ENCODE results near the gene APIP.

Gene APIP

DNA sequence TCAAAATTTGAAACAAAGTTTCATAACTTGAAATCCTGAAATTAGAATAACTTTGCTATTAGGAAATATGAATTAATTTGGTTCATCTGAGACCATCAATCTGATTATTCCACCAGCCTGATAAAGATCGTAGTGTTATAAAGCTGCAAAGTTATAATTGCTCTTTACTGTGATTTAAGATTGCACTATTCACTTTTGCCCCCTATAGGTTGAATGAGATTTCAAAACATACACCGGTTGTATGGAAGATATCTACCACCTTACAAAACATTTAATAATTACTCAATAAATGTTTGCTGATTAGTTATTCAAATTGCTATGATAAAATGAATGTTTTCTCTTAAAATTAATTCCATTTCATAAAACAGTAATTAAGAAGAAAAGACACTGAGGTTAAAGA is 26.1 kb downstream of the APIP start:
- no peak for DNase-seq (ENCODE audit: low read depth in 2 of 3, low spot score in 2 of 3)

DNA sequence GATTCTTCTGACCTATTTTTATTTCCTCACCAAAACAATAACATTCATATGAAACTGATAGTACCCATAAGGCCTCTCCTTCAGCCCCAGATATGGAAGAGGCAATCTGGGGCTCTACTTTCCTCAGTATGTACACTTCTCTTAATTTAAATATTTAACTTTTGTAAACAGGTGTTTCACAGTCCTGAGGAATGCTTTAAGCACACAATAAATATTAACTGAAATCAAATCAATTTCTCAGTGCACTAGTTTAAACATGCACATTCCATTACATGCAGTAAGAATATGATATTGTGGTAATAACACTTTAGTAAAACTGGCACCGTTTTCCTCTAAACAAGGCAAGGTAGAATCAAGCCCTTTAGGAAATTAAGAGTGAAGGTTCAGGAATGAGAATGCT is 28.9 kb downstream of the APIP start:
- DNase-seq (ENCODE audit: low read depth in 2 of 3, low spot score in 2 of 3): no peak

DNA sequence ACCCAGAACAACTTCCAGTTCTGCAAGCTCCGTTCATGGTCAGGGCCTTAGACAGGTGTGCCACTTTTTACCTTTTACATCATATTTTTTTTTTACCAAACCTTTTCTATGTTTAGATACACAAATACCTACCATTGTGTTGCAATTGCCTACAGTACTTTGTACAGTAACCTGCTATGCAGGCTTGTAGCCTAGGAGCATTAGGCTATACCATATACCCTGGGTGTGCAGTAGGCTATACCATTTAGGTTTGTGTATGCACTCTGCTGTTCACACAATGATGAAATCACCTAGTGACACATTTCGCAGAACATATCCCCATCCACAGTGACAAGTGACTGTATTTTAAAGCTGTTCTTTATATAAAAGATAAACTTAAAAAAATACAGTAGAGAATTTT is 29.6 kb downstream of the APIP start:
- DNase-seq (ENCODE audit: low read depth in 2 of 3, low spot score in 2 of 3): no peak

DNA sequence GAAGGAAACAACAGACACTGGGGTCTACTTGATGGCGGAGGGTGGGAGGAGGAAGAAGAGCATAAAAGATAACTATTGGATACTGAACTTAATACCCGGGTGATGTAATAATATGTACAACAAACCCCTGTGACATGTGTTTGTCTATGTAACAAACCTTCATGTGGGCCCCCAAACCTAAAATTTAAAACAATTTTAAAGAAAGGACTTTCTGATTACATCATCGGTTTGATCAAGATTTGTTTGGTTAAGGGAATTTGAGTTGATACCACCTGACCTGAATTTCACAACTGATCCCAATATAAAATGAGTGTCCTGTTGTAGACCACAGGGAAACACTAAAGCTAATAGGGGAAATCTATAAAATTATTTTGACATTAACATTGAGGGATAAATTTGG is 34.3 kb downstream of the APIP start:
- no peak for DNase-seq (ENCODE audit: low read depth in 2 of 3, low spot score in 2 of 3)

DNA sequence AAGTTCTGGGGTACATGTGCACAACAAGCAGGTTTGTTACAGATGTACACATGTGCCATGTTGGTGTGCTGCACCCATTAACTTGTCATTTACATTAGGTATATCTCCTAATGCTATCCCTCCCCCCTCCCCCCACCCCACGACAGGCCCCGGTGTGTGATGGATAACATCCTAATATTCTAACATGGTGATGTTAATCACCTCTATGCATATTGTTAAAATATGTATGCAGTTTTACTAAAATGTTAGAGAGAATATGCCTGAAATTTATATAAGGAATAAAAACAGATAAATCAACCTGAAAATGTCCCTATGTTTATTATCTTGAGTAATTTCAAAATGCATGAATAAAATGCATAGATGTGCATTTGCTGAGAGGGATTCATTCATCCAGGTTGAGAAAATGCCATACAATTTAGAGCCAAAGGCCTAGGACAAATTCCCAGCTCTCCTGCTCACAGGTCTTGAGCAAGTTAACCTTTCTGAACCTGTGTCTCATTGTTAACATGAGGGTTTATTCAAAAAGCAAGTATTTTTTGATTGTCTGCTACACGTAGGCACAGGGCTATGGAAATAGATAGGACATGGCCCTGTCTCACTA is 38.7 kb downstream of the APIP start:
- DNase-seq (ENCODE audit: low read depth in 2 of 3, low spot score in 2 of 3): no peak

DNA sequence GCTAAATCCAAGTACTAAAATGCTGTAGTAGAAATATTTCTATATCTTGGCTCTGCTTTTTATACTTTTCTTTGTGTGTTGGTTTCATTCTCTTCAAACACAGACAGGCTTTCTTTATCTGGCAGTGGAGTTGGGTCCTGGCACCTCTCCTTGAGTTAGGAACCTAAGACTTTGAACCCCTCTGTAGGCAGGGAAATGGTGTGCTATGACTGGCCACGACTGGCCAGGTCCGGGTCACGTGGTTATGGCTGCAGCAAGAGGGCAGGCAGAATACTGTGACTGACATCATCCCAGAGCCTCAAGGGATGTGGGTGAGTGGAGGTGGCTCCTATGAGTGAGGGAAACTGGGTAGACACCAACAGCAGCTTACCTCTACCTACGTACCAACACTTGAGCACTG is 42.0 kb downstream of the APIP start:
- no peak for DNase-seq (ENCODE audit: low read depth in 2 of 3, low spot score in 2 of 3)

DNA sequence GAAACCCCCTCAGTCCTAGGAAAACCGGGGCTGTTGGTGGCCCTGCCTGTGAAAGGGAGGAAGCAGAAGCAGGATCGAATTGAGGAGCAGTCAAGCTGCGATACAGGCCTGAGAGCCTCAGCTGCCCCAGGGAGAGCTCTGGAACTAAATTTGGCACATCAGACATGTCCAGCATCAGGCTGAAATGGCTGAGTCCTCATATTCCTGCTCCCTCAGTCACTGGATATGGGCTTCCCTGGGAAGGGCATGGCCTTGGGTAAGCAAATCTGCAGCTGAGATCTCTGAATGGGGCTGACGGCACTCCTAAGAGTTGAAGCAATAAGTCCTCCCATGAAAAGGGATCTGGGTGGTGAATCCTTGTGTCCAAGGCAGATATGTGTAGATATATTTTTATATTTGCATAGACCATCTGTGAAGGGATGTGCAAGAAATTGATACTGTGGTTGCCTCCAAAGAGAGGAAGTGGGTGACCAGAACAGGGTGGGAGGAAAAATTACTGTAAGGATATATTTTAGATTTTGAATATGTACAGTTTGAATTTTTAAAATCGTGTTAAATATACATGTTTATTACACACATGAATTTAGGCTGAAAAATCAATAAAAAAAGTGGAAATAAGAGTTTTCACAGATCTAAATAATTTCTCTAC is 45.5 kb downstream of the APIP start:
- DNase-seq (ENCODE audit: low read depth in 2 of 3, low spot score in 2 of 3): no peak

DNA sequence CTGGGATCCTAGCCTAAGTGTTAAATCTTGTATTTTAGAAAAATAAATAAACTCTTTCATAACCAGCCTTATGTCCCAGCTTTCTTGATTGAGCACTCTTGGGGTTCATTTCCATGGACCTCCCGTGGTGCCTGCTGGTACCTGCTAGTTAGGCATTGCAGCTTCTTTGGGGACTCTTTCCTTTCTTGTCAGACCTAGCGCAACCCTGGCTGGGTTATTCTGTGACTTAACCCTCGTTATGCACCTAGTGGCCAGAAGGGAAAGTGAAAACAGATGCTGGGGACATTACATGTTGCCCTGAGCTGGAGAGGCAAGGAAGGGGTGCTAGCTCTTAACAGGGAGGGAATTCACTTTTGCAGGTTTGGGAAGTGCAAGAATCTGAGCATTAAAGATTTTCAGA is 46.8 kb downstream of the APIP start:
- no peak for DNase-seq (ENCODE audit: low read depth in 2 of 3, low spot score in 2 of 3)

DNA sequence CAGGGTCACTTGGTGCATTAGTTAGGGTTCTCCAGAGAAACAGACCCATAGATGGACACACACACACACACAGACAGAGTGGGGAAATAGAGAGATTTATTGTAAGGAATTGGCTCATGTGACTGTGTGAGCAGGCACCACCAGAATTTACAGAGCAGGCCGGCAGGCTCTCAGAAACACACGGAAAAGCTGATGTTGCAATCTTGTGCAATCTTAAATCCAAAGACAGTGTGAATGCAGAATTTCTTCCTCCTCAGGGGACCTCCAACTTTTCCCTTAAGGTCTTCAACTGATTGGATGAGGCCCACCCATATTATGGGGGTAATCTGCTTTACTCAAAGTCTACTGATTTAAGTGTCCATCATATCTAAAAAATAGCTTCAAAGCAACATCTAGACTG is 49.8 kb downstream of the APIP start:
- no peak for DNase-seq (ENCODE audit: low read depth in 2 of 3, low spot score in 2 of 3)

DNA sequence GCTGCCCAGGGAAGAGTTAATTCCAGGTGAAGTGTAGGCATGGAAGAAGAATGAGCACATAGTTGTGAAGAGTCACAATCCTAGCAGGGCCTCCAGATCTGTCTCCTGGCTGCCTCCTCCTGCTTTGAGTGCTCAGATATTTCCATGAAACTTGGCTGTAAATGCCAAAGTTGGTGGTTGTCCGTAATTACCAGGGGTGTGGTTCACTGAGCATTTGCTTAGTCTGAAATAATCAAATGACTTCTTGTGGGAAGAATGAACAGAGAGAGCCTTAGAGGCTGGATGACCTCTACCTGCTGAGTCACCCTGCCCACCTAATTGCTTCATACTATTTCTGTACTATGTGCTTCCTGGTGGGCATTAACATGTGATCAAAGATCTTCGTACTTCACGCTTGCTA is 50.9 kb downstream of the APIP start:
- DNase-seq (ENCODE audit: low read depth in 2 of 3, low spot score in 2 of 3): no peak

DNA sequence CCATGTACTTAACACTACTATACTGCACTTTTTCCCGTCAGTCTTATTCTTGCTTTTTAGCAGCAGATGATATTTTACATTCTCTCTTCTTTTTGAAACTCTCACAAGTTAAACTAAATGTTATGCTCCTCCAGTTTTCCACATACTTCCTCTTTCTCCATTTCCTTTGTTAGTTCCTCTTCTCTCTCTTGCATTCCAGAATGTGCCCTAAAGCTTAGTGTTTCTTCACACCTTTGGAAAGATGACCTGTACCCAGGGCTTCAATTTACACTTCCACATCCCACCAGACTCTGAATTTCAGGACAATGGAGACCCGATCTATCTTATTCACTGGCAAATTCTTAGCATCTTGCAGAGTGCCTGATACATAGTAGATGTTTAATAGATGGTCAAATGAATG is 51.8 kb downstream of the APIP start:
- DNase-seq (ENCODE audit: low read depth in 2 of 3, low spot score in 2 of 3): no peak

DNA sequence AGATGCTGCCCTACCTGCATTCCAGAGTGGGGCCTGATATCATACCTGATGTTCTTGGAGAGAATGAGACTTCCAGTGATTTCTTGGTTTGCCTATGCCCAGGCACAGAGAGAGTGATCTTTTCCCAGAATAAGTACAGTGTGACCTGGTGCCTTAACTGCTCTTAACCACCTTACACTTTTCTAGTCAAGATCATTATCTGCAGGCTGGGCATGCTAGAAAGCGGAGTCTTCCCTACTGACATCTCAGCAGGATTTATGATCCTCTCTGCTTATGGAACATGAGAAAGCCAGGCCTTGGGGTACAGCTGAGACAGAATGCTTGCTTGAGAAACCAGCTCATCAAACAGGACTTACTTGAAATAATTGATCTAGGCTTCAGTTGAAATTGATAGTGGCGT is 53.1 kb downstream of the APIP start:
- no peak for DNase-seq (ENCODE audit: low read depth in 2 of 3, low spot score in 2 of 3)

DNA sequence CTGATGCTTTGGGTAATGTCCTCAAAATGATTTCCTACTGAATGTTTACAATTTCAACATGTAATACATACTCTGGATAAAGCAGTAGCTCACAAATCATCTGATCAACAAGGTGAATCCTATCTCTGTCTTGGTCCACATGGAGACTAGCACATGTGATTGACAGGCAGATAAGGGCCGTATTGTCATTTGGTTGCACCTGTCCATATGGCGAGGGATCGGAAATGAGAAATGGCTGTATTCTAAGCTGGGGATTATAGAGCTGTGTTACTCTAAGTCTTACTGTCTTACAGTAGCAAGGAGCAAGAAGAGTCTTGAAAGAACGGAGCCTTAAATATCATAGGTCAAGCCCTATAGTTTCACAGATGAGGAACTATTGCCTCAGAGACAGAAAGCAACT is 55.7 kb downstream of the APIP start:
- no peak for DNase-seq (ENCODE audit: low read depth in 2 of 3, low spot score in 2 of 3)

DNA sequence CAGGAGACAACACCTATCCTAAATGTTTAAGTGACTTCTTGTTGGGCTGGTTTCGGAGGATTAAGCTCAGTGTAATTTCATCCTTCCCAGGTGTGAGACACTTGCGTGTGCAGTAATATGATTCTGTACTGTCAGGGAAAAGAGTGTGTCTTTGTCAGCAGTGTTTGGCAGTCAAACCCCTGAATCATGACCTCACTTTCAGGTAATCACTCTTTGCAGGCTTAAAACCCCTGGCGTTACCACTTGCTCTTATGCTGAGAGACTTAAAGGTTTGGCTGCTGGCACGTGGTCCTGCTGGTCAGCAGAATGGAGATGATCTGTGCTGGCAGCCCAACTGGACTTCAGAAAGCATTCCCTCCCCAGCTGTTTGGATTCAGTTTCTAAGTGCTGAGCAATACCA is 56.1 kb downstream of the APIP start:
- DNase-seq (ENCODE audit: low read depth in 2 of 3, low spot score in 2 of 3): no peak

DNA sequence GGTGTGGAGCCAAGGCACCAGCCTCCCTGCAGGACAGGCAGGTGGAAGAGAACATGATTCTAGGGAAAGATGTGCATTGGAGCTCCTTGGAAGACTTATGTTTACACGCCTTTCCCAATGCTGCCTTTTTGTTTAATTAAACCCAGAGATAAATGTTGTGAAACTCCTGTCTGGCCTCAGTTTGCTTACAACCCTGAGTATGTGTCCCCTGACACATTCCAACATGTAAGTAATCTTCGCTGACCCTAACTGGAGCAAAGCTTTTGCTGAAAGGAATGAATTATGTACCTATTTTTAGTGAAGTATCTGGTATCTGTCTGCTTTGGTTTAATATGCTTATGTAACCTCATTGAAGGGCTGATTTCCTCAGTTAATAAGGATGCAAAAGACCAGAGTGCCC is 56.7 kb downstream of the APIP start:
- no peak for DNase-seq (ENCODE audit: low read depth in 2 of 3, low spot score in 2 of 3)

DNA sequence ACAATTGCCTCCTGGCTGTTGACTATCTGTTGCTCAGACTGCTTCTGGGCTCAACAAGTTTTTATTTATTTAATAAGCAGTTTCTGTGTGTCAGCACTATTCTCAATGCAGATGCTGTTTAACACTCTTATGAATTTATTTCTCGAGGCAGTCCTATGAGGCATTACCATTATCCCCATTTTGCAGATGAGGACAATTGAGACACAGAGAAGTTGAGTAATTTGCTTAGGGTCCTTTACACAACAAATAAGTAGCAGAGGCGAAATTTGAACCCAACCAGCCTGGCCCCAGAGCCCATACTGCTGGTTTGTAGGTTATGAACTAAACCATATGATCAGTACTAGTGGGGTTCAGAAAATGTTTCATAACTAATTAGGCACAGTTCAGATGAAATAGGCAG is 58.7 kb downstream of the APIP start:
- DNase-seq (ENCODE audit: low read depth in 2 of 3, low spot score in 2 of 3): no peak

DNA sequence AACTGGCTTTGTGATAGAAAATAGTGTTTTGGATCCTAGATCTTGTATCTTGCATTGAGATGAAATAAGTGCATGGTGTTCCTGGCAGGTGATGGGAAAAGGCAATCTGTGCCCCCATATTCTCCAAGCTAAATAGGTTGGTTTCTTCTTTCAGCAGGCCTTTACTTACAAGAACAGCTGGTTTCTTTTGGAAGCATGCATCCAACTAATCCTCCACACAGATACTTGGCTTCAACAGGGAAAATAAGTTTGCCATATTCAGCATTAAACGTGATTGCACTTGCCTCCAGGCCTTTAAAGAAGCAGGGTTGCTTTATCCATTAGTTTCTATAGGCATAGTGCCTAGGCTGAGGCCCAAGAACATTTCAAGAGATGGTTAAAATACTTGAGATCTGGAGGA is 59.9 kb downstream of the APIP start:
- no peak for DNase-seq (ENCODE audit: low read depth in 2 of 3, low spot score in 2 of 3)

DNA sequence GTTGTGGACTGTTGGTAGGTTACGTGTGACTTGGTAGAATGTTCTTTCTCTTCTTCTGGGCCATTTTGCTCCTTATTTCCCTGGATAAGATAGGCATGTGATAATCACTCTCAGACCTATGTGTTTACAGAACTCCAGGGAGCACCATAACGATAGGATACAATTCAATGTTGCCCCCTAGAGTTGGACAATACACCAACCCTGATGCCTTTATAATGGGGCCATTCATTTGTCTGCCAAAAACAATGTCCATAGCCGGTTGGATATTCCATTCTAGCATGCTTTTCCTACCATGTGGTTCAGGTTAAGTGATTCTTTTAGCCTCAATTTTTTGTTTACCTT is 60.5 kb downstream of the APIP start:
- no peak for DNase-seq (ENCODE audit: low read depth in 2 of 3, low spot score in 2 of 3)

DNA sequence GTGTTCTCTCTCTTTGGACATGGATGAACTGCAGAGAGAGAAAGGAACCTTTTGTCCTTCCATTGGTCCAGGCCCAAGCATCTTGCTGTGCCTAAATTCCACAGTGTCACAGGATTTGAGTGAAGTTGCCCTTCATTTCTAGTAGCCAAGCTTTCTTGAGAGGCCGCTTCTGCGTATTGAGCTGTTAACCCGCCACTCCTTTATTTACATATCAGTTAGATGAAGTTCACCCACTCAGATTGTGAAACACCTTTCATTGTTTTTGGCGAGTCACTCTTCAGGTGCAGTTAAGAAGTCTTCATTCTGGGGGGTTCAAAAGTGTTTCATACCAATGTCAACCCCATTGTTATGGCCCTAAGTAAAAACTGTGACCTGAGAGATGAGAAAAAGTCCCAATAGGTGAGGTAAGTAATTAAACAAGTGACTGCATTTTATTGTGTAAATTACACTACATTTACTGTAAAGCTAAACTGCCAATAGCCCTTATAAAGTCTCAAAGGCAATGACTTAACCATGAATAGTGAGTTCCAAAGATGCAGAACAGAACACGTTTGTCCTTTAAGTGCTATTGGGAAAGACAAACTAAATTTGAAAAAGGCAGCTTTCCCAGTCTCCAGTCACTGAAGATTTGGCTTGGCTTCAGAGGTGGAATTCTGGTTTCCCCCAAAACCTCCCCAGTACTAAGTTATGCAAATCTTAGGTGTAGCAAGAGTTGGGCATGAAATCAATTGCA is 61.0 kb downstream of the APIP start:
- DNase-seq (ENCODE audit: low read depth in 2 of 3, low spot score in 2 of 3): no peak

DNA sequence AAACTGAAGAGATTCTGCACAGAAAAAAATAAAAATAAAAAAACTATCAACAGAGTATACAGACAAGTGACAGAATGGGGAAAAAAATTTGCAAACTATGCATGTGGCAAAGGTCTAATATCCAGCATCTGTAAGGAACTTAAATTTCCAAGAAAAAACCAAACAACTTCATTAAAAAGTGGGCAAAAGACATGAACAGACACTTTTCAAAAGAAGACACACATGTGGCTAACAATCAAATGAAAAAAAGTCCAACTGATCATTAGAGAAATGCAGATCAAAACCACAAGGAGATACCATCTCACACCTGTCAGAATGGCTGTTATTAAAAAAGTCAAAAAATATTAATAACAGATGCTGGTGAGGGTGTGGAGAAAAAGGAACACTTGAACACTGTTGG is 64.3 kb downstream of the APIP start:
- no peak for DNase-seq (ENCODE audit: low read depth in 2 of 3, low spot score in 2 of 3)

DNA sequence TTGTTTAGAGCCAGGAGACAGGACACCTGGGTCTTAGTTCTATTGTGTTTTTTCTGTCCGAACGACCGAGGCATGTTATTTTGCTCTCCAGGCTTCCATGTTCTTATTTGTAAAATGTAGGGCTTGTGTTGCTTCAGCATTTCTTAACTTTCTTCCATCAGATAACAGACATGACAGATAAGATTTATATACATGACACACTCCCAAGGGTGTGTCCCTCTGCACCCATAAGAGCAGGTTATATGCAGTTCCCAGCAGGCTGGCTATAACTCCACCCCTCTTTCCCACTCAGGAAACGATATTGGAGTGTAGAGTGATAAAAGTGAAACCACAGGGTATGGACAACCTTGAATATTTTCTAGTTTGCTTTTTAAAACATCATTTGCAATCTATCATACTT is 65.8 kb downstream of the APIP start:
- DNase-seq (ENCODE audit: low read depth in 2 of 3, low spot score in 2 of 3): no peak

DNA sequence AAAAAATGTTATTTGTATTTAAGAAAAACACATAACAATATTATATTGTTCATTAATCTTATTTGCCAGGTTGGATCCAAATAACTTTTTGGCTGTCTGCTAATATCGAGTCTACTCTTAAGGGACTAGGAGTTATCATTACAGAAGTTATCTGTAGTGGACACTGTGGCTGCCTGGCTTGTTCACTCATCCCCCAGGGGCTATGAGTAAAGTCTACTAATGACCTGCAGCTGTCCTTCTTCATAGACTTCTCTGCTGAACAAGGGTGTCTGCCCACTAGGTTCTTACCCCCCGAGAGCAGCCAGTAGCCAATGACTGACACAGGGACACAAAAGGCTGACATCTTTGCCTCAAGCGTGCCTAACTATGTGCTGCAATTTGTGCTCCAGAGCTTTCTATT is 69.7 kb downstream of the APIP start:
- DNase-seq (ENCODE audit: low read depth in 2 of 3, low spot score in 2 of 3): no peak
